HEK293 (cell line): ENCODE results near the gene NEK10.

ENCODE experiments used
- CTCF ChIA-PET: fragments of 350-600 bp; formaldehyde crosslinking; extraction: SDS; loops from one replicate; lab custom pipeline; 2021; ENCODE audit warnings: antibody characterized with exemption; lab: Yijun Ruan, JAX
- POLR2A ChIA-PET: fragments of 300-600 bp; formaldehyde crosslinking; extraction: SDS; loops from one replicate; lab custom pipeline; 2020; ENCODE audit warnings: antibody characterized with exemption, inconsistent platforms; lab: Yijun Ruan, JAX
- H3K27ac ChIP-seq: fragments of 200-500 bp; sonication (Bioruptor generic); 2 replicates; pipeline ENCODE4 v1.5.1; 2014; ENCODE audit warnings: low read depth, low read length, control low read depth, inconsistent platforms; ENCODE audit errors: extremely low read depth
- H3K36me3 ChIP-seq, 2 experiments: fragments of 200-500 bp in 1 of 2; sonication (Bioruptor generic) in 1 of 2; 1 replicate in 1 of 2; 2 replicates in 1 of 2; pipeline ENCODE4 v1.5.1; 2014 to 2017; ENCODE audit warnings: inconsistent platforms in 2 of 2, low read length in 2 of 2; ENCODE audit not compliant: control insufficient read depth in 2 of 2, insufficient read depth in 1 of 2
- H3K4me1 ChIP-seq: fragments of 200-500 bp; sonication (Bioruptor generic); 2 replicates; pipeline ENCODE4 v1.5.1; 2014; ENCODE audit warnings: mild to moderate bottlenecking, low read length, inconsistent platforms; ENCODE audit not compliant: control insufficient read depth, insufficient read depth
- H3K4me3 ChIP-seq: 2 replicates; pipeline ENCODE4 v1.5.1; 2011; ENCODE audit warnings: low read depth, mild to moderate bottlenecking, control low read depth, low read length, moderate library complexity
- H3K9me3 ChIP-seq: fragments of 200-500 bp; sonication (Bioruptor generic); 2 replicates; pipeline ENCODE4 v1.5.1; 2014; ENCODE audit warnings: low read depth, low read length, inconsistent platforms; ENCODE audit not compliant: control insufficient read depth, insufficient read depth
- INSM2 ChIP-seq: fragments of 450-650 bp; formaldehyde crosslinking; IDR thresholded peaks from 2 replicates; pipeline ENCODE4 v1.5.1; 2016; ENCODE audit warnings: missing biosample characterization, missing genetic modification characterization
- KLF17 ChIP-seq: fragments of 450-650 bp; formaldehyde crosslinking; IDR thresholded peaks from 2 replicates; pipeline ENCODE4 v1.5.1; 2016; ENCODE audit warnings: missing biosample characterization, missing genetic modification characterization
- PRDM6 ChIP-seq: fragments of 450-650 bp; formaldehyde crosslinking; IDR thresholded peaks from 2 replicates; pipeline ENCODE4 v1.5.1; 2017; ENCODE audit warnings: missing biosample characterization, missing genetic modification characterization
- REPIN1 ChIP-seq: fragments of 450-650 bp; formaldehyde crosslinking; IDR thresholded peaks from 2 replicates; pipeline ENCODE4 v1.5.1; 2017; ENCODE audit warnings: missing biosample characterization, missing genetic modification characterization, low read depth
- SALL2 ChIP-seq: fragments of 450-650 bp; formaldehyde crosslinking; IDR thresholded peaks from 2 replicates; pipeline ENCODE4 v1.5.0; 2017; ENCODE audit warnings: missing biosample characterization, mild to moderate bottlenecking, missing genetic modification characterization, borderline replicate concordance
- TRIM28 ChIP-seq: IDR thresholded peaks from 2 replicates; pipeline ENCODE4 v1.6.1; 2011; ENCODE audit warnings: low read length, control low read depth, borderline replicate concordance
- ZBTB48 ChIP-seq: fragments of 450-650 bp; formaldehyde crosslinking; IDR thresholded peaks from 2 replicates; pipeline ENCODE4 v1.5.1; 2016; ENCODE audit warnings: missing biosample characterization, missing genetic modification characterization
- ZFP69B ChIP-seq: fragments of 450-650 bp; formaldehyde crosslinking; IDR thresholded peaks from 2 replicates; pipeline ENCODE4 v1.5.1; 2016; ENCODE audit warnings: missing biosample characterization, missing genetic modification characterization
- ZNF114 ChIP-seq: fragments of 450-650 bp; formaldehyde crosslinking; IDR thresholded peaks from 2 replicates; pipeline ENCODE4 v1.5.0; 2017; ENCODE audit warnings: missing biosample characterization, missing genetic modification characterization
- ZNF146 ChIP-seq: fragments of 450-650 bp; formaldehyde crosslinking; IDR thresholded peaks from 2 replicates; pipeline ENCODE4 v1.5.1; 2016; ENCODE audit warnings: missing biosample characterization, missing genetic modification characterization
- ZNF211 ChIP-seq: fragments of 450-650 bp; formaldehyde crosslinking; IDR thresholded peaks from 2 replicates; pipeline ENCODE4 v1.5.1; 2016; ENCODE audit warnings: low read depth, missing biosample characterization, missing genetic modification characterization
- ZNF362 ChIP-seq: fragments of 450-650 bp; formaldehyde crosslinking; IDR thresholded peaks from 2 replicates; pipeline ENCODE4 v1.5.1; 2016; ENCODE audit warnings: missing biosample characterization, missing genetic modification characterization
- ZNF391 ChIP-seq: fragments of 450-650 bp; formaldehyde crosslinking; IDR thresholded peaks from 2 replicates; pipeline ENCODE4 v1.5.1; 2016; ENCODE audit warnings: low read depth, missing biosample characterization, missing genetic modification characterization, borderline replicate concordance
- ZNF394 ChIP-seq: fragments of 450-650 bp; formaldehyde crosslinking; IDR thresholded peaks from 2 replicates; pipeline ENCODE4 v1.5.1; 2016; ENCODE audit warnings: missing biosample characterization, missing genetic modification characterization, mild to moderate bottlenecking, moderate library complexity, borderline replicate concordance
- ZNF416 ChIP-seq: fragments of 450-650 bp; formaldehyde crosslinking; IDR thresholded peaks from 2 replicates; pipeline ENCODE4 v1.5.1; 2016; ENCODE audit warnings: missing biosample characterization, missing genetic modification characterization
- ZNF488 ChIP-seq: fragments of 450-650 bp; formaldehyde crosslinking; IDR thresholded peaks from 2 replicates; pipeline ENCODE4 v1.5.1; 2016; ENCODE audit warnings: missing biosample characterization, missing genetic modification characterization
- ZNF585B ChIP-seq: fragments of 450-650 bp; formaldehyde crosslinking; IDR thresholded peaks from 2 replicates; pipeline ENCODE4 v1.5.1; 2016; ENCODE audit warnings: missing biosample characterization, missing genetic modification characterization
- ZNF654 ChIP-seq: fragments of 450-650 bp; formaldehyde crosslinking; IDR thresholded peaks from 2 replicates; pipeline ENCODE4 v1.5.1; 2016; ENCODE audit warnings: low read depth, missing biosample characterization, missing genetic modification characterization
- ZXDB ChIP-seq: fragments of 450-650 bp; formaldehyde crosslinking; IDR thresholded peaks from 2 replicates; pipeline ENCODE4 v1.5.1; 2016; ENCODE audit warnings: missing biosample characterization, missing genetic modification characterization

The NEK10 gene

GRCh38 chr3:27290760-27291159 lies 78.4 kb downstream of the NEK10 start:
- no peaks in the 10 kb centered on the region; the same call in 1 of the 2 replicates for H3K4me1 ChIP-seq
- no peak for TF ChIP-seq ZNF146 (tag by site-specific recombination)
- no peak for TF ChIP-seq ZNF488 (tag by site-specific recombination)
- no peak for TF ChIP-seq ZXDB
- no peak for TF ChIP-seq ZFP69B (tag by site-specific recombination)
- TF ChIP-seq ZNF654: no peak
- no peak for TF ChIP-seq ZNF416 (tag by site-specific recombination)
- TF ChIP-seq ZNF394 (tag by site-specific recombination): no peak
- TF ChIP-seq ZNF211 (tag by site-specific recombination): no peak
- TF ChIP-seq PRDM6 (tag by site-specific recombination): no peak
- TF ChIP-seq ZNF362 (tag by site-specific recombination): no peak
- no peak for TF ChIP-seq INSM2 (tag by site-specific recombination)
- no peak for TF ChIP-seq REPIN1 (tag by site-specific recombination)
- no peak for TF ChIP-seq ZNF114
- TF ChIP-seq SALL2 (tag by site-specific recombination): no peak
- TF ChIP-seq ZNF585B: no peak
- TF ChIP-seq ZNF391: no peak
- no peak for TF ChIP-seq ZBTB48 (tag by site-specific recombination)
- TF ChIP-seq KLF17 (tag by site-specific recombination): no peak
- no peak overlapping the region for H3K4me3 ChIP-seq
- H3K36me3 ChIP-seq: no peaks in the 10 kb centered on the region
- ChIA-PET POLR2A (no interaction called here), CTCF (no interaction called here)
- no peak overlapping the region for H3K27ac ChIP-seq
- no peaks in the 10 kb centered on the region for H3K9me3 ChIP-seq

GRCh38 chr3:27289769-27290413 lies 79.3 kb downstream of the NEK10 start:
- TF ChIP-seq TRIM28: no peak
- H3K4me1 ChIP-seq: no peaks in the 10 kb centered on the region; the same call in 1 of the 2 replicates
- CTCF ChIA-PET: no interaction called here
- no peak overlapping the region for H3K27ac ChIP-seq
- no peak overlapping the region for H3K4me3 ChIP-seq
- no peaks in the 10 kb centered on the region for H3K9me3 ChIP-seq
- no peaks in the 10 kb centered on the region for H3K36me3 ChIP-seq
- POLR2A ChIA-PET: no interaction called here
